SK-N-SH treated with all-trans-retinoic acid at 6 μM for 48 hours (cell line): ENCODE results near the gene PEAK3.

Experiments used
- ARNTL ChIP-seq: fragments of 450-650 bp; formaldehyde crosslinking; IDR thresholded peaks from 2 replicates; pipeline ENCODE4 v1.5.0; 2020; ENCODE audit warnings: low read depth, mild to moderate bottlenecking, moderate library complexity, borderline replicate concordance
- BACH2 ChIP-seq: fragments of 250-450 bp; sonication (Bioruptor Pico); IDR thresholded peaks from 2 replicates; pipeline ENCODE4 v1.9.0; 2021; ENCODE audit warnings: mild to moderate bottlenecking, borderline replicate concordance
- CREB5 ChIP-seq: fragments of 250-450 bp; sonication (Bioruptor Pico); IDR thresholded peaks from 2 replicates; pipeline ENCODE4 v1.5.1; 2020; ENCODE audit warnings: low read depth, mild to moderate bottlenecking, moderate library complexity
- GLIS3 ChIP-seq: fragments of 250-450 bp; sonication (Bioruptor Pico); IDR thresholded peaks from 2 replicates; pipeline ENCODE4 v1.5.0; 2020; ENCODE audit warnings: mild to moderate bottlenecking, moderate library complexity
- PPARA ChIP-seq: fragments of 250-450 bp; sonication (Bioruptor Pico); IDR thresholded peaks from 2 replicates; pipeline ENCODE4 v1.5.0; 2020; ENCODE audit warnings: mild to moderate bottlenecking, borderline replicate concordance
- ZFP30 ChIP-seq: fragments of 450-650 bp; formaldehyde crosslinking; IDR thresholded peaks from 2 replicates; pipeline ENCODE4 v1.5.0; 2022; ENCODE audit warnings: mild to moderate bottlenecking, moderate library complexity

DNA sequence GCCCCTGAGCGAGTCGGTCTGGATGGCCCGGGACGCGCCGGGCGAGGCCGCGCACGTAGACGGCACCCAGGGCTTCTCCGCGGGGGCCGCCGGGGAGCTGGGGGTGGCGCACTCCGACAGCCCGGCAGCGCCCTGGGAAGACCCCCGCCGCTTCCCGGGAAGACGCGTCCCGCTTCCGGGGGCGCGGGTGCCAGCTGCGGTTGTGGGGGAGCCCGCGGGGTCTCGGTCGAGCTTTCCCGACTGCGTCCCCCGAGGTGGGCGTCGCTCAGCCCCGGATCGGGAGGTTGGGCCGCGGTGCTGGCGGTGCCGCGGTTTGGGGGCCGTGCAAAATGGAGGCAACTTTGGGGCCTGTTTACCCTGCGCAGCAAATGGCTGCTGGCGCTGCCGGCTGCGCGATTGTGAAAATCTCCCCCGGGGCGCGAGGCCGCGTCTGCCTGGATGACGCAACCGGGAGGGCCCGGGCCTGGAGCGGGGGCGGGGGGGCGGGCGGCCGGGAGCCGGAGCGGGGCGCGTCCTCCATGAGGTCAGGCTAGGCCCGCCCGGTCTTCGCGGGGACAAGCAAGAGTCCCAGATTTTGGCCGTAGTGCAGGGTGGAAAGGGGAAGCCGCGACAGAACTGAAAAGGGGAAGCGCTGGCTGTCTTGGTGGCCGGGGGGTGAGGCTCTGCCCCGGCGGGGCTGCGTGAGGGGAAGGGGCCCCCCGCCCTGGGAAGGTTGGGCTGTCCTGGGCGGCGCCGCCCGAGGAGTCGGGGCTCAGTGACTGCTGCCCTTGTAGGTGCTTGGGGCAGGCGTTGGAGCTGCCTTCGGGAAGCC, 11.3 kb downstream of the PEAK3 start:
- no peak for TF ChIP-seq BACH2
- TF ChIP-seq GLIS3 (CRISPR knock-in tag): no peak
- no peak for TF ChIP-seq ZFP30 (CRISPR knock-in tag)
- TF ChIP-seq ARNTL (CRISPR knock-in tag): no peak
- no peak for TF ChIP-seq CREB5
- TF ChIP-seq PPARA (CRISPR knock-in tag): no peak
